K562 (cell line): Measurements from ENCODE around the gene USP2. TPM values are rescaled to one million over a fixed set of nuclear protein-coding genes. Genes with fewer than 3 reads are reported as not detected.

Experiments
- ARID2 ChIP-seq: fragments of 450-650 bp; IDR thresholded peaks from 2 replicates; pipeline ENCODE4 v1.6.1; 2017; ENCODE audit warnings: antibody characterized with exemption, mild to moderate bottlenecking
- ATF1 ChIP-seq, 2 experiments: fragments of 450-650 bp in 1 of 2; IDR thresholded peaks; 2 replicates each; pipeline ENCODE4 v1.6.1; 2016; ENCODE audit warnings: missing compliant biosample characterization in 1 of 2, missing genetic modification characterization in 1 of 2
- CC2D1A ChIP-seq: fragments of 450-650 bp; IDR thresholded peaks from 2 replicates; pipeline ENCODE4 v1.6.1; 2017; ENCODE audit warnings: mild to moderate bottlenecking
- CHD4 ChIP-seq: fragments of 200-600 bp; sonication (generic); IDR thresholded peaks from 3 replicates; pipeline ENCODE4 v1.6.1; 2012; ENCODE audit warnings: low read depth, mild to moderate bottlenecking, mixed read lengths, low read length, inconsistent platforms; ENCODE audit not compliant: insufficient read depth, insufficient replicate concordance, poor library complexity, severe bottlenecking
- HMG20B ChIP-seq: fragments of 250-450 bp; sonication (Bioruptor Pico); IDR thresholded peaks from 2 replicates; pipeline ENCODE4 v1.5.0; 2021; ENCODE audit warnings: mild to moderate bottlenecking
- LCOR ChIP-seq: sonication (generic); formaldehyde crosslinking; IDR thresholded peaks from 2 replicates; pipeline ENCODE4 v1.8.0; 2022; ENCODE audit warnings: mild to moderate bottlenecking, missing genetic modification reagents
- MTA3 ChIP-seq: fragments of 450-650 bp; formaldehyde crosslinking; IDR thresholded peaks from 2 replicates; pipeline ENCODE4 v1.6.1; 2017; ENCODE audit warnings: mild to moderate bottlenecking, borderline replicate concordance
- RCOR1 ChIP-seq, 2 experiments: IDR thresholded peaks; 2 replicates each; pipeline ENCODE4 v1.6.1; 2012; ENCODE audit warnings: low read depth in 2 of 2, low read length in 2 of 2, borderline replicate concordance in 1 of 2, improper control_type of control experiment in 1 of 2
- REST ChIP-seq, 2 experiments: fragments of 450-650 bp; formaldehyde crosslinking in 1 of 2; IDR thresholded peaks; 2 replicates each; pipeline versions ENCODE4 v1.4.0 to v1.6.1; 2014 to 2020; ENCODE audit warnings: mild to moderate bottlenecking in 2 of 2, borderline replicate concordance in 1 of 2, low read depth in 1 of 2
- SMAD4 ChIP-seq: fragments of 250-450 bp; sonication (Bioruptor Pico); conservative IDR thresholded peaks from 2 replicates; pipeline ENCODE4 v1.8.0; 2021; ENCODE audit warnings: inconsistent platforms, mild to moderate bottlenecking, moderate library complexity
- TEAD2 ChIP-seq: fragments of 450-650 bp; IDR thresholded peaks from 2 replicates; pipeline ENCODE4 v1.6.1; 2016; ENCODE audit warnings: missing genetic modification characterization, control low read depth, missing compliant biosample characterization
- ZNF239 ChIP-seq: fragments of 250-450 bp; sonication (Bioruptor Pico); IDR thresholded peaks from 2 replicates; pipeline ENCODE4 v1.4.0; 2020; ENCODE audit warnings: mild to moderate bottlenecking
- polyA plus RNA-seq, 8 experiments: library from polyadenylated mRNA; depleted of rRNA in 4 of 8; stranded (reverse) in 5 of 8; unstranded in 3 of 8; fragments of >200 nt; fragmentation: Nextera tagmentation in 2 of 8; fragmentation: Illumina TruSeq in 1 of 8; extraction: Ambion mirVana in 2 of 8; extraction: Trizol in 1 of 8; gene quantifications; 2 replicates each; pipeline versions ENCODE4 v1.2.1 to v1.2.3, GENCODE V29; 2011 to 2014; ENCODE audit warnings: inconsistent platforms in 1 of 8, missing spikeins in 1 of 8
- total RNA-seq, 7 experiments: library from RNA; depleted of rRNA in 6 of 7; stranded (reverse); fragments of >200 nt in 6 of 7; fragmentation: Illumina TruSeq in 2 of 7; extraction: Trizol in 2 of 7; gene quantifications; 2 replicates each; pipeline versions ENCODE4 v1.2.1 to v1.2.3, GENCODE V29; 2011 to 2021; ENCODE audit warnings: low replicate concordance in 1 of 7
- TF ChIP-seq, protein P1 (sequence below): sonication (generic); formaldehyde crosslinking; IDR thresholded peaks from 2 replicates; pipeline ENCODE4 v1.8.0; 2022; ENCODE audit warnings: missing genetic modification reagents, mild to moderate bottlenecking, moderate library complexity, borderline replicate concordance
- TF ChIP-seq, protein P2 (sequence below): fragments of 450-650 bp; IDR thresholded peaks from 2 replicates; pipeline ENCODE4 v1.6.1; 2016; ENCODE audit warnings: missing biosample characterization, missing genetic modification characterization
- TF ChIP-seq, protein P3 (sequence below): fragments of 200-800 bp; sonication (Bioruptor generic); IDR thresholded peaks from 2 replicates; pipeline ENCODE4 v1.6.1; 2017; ENCODE audit warnings: missing genetic modification characterization, missing compliant biosample characterization

Gene USP2
- total and polyA plus RNA-seq, 9 of the 15 experiments (the other 6 are each of a cell fraction or from before 2014, with no cell fraction given), result 2.8 to 16.9 (median 3.9) TPM

GRCh38 chr11:119323532-119324033, 57.9 kb downstream of the USP2 start (continued):
- TF ChIP-seq, protein P1, sequence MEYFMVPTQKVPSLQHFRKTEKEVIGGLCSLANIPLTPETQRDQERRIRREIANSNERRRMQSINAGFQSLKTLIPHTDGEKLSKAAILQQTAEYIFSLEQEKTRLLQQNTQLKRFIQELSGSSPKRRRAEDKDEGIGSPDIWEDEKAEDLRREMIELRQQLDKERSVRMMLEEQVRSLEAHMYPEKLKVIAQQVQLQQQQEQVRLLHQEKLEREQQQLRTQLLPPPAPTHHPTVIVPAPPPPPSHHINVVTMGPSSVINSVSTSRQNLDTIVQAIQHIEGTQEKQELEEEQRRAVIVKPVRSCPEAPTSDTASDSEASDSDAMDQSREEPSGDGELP (CRISPR knock-in tag), result peak; percentile 50
- TF ChIP-seq ATF1 (CRISPR knock-in tag; IDR thresholded peaks at IDR 0.05), result no peak
- TF ChIP-seq ATF1 (tag; IDR thresholded peaks at IDR 0.05), result 0 out of 2 replicates have a peak, but pooled peaks have one; percentile 27
- TF ChIP-seq, protein P2, sequence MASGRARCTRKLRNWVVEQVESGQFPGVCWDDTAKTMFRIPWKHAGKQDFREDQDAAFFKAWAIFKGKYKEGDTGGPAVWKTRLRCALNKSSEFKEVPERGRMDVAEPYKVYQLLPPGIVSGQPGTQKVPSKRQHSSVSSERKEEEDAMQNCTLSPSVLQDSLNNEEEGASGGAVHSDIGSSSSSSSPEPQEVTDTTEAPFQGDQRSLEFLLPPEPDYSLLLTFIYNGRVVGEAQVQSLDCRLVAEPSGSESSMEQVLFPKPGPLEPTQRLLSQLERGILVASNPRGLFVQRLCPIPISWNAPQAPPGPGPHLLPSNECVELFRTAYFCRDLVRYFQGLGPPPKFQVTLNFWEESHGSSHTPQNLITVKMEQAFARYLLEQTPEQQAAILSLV, result no peak
- TF ChIP-seq REST (IDR thresholded peaks at IDR 0.05; ENCODE audit: borderline replicate concordance), result peak; percentile 58; the same call in 1 of the 2 replicates
- no peak for TF ChIP-seq REST (CRISPR knock-in tag; IDR thresholded peaks at IDR 0.05; ENCODE audit: low read depth)
- TF ChIP-seq MTA3, result 0 out of 2 replicates have a peak, but pooled peaks have one; percentile 23
- no peak for TF ChIP-seq ZNF239 (CRISPR knock-in tag)
- peak; percentile 68; the same call in 1 of the 2 replicates for TF ChIP-seq TEAD2 (tag)
- peak; percentile 86 for TF ChIP-seq CHD4
- peak; percentile 81 for TF ChIP-seq LCOR (CRISPR knock-in tag)
- TF ChIP-seq HMG20B (CRISPR knock-in tag), result no peak
- peak; percentile 71 for TF ChIP-seq CC2D1A
- 0 out of 2 replicates have a peak, but pooled peaks have one; percentile 16 for TF ChIP-seq ARID2
- peak; percentile 60 to 85; a peak in 3 of 4 replicates for TF ChIP-seq RCOR1 (IDR thresholded peaks at IDR 0.05; ENCODE audit: borderline replicate concordance in 1 of 2, low read depth in 2 of 2, low read length in 2 of 2)
- TF ChIP-seq SMAD4 (CRISPR knock-in tag), result 0 out of 2 replicates have a peak, but pooled peaks have one; percentile 5
- TF ChIP-seq, protein P3, sequence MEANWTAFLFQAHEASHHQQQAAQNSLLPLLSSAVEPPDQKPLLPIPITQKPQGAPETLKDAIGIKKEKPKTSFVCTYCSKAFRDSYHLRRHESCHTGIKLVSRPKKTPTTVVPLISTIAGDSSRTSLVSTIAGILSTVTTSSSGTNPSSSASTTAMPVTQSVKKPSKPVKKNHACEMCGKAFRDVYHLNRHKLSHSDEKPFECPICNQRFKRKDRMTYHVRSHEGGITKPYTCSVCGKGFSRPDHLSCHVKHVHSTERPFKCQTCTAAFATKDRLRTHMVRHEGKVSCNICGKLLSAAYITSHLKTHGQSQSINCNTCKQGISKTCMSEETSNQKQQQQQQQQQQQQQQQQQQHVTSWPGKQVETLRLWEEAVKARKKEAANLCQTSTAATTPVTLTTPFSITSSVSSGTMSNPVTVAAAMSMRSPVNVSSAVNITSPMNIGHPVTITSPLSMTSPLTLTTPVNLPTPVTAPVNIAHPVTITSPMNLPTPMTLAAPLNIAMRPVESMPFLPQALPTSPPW (CRISPR knock-in tag), result peak; percentile 31; the same call in 1 of the 2 replicates
